GM12878 (cell line): Measurements from ENCODE around the gene C17orf113. TPM values are rescaled to one million over a fixed set of nuclear protein-coding genes. Genes with fewer than 3 reads are reported as not detected.

Experiments
- ATAC-seq: fragments of 200-7000 bp; cut with Tn5 transposase; 3 replicates; pipeline ENCODE4 v1.9.1; 2020; ENCODE audit warnings: mild to moderate bottlenecking, moderate library complexity
- BruUV-seq: library from RNA; stranded (reverse); fragments of 400-500 nt; replicated peaks from 2 replicates; lab custom pipeline; 2021; lab: Mats Ljungman, UMichigan
- CTCF ChIA-PET: fragments of 300-600 bp; sonication (Branson Sonifier 250); formaldehyde crosslinking; extraction: SDS; loops from one replicate; lab custom pipeline; 2021; ENCODE audit warnings: inconsistent platforms; lab: Yijun Ruan, JAX
- POLR2A ChIA-PET: fragments of 350-600 bp; formaldehyde crosslinking; extraction: SDS; loops from one replicate; lab custom pipeline; 2021; ENCODE audit warnings: inconsistent platforms; lab: Charles Lee
- RAD21 ChIA-PET: fragments of 300-600 bp; sonication (Branson Sonifier 250); formaldehyde crosslinking; loops from one replicate; lab custom pipeline; 2023; ENCODE audit warnings: antibody characterized with exemption; ENCODE audit not compliant: unreplicated experiment; lab: Charles Lee
- SMC1A ChIA-PET: fragments of 300-600 bp; sonication (Branson Sonifier 250); formaldehyde crosslinking; loops from one replicate; lab custom pipeline; 2023; ENCODE audit not compliant: unreplicated experiment, uncharacterized antibody; lab: Charles Lee
- DNase-seq: peaks from one replicate; pipeline ENCODE4 v3.0.0-alpha.2; 2011; ENCODE audit warnings: low read depth, low spot score
- FAIRE-seq: peaks from 3 replicates; lab custom pipeline; 2011; peaks lifted over from hg19 to GRCh38; lab: Jason Lieb, UNC
- H2AFZ ChIP-seq: 2 replicates; pipeline ENCODE4 v1.6.0; 2011; ENCODE audit warnings: low read depth, low read length, control low read depth; ENCODE audit not compliant: control insufficient read depth
- H3K27ac ChIP-seq: 2 replicates; pipeline ENCODE4 v1.5.1; 2011; ENCODE audit warnings: control low read depth; ENCODE audit not compliant: control insufficient read depth, insufficient read depth
- H3K27me3 ChIP-seq, 2 experiments: replicated peaks in 1 of 2; 2 replicates each; pipeline versions ENCODE4 v1.6.0 to v1.6.1; 2011; ENCODE audit warnings: low read length in 1 of 2; ENCODE audit not compliant: control insufficient read depth in 2 of 2, insufficient read depth in 2 of 2
- H3K36me3 ChIP-seq, 2 experiments: 2 replicates each; pipeline ENCODE4 v1.5.1; 2011; ENCODE audit warnings: low read length in 1 of 2; ENCODE audit not compliant: control insufficient read depth in 2 of 2, insufficient read depth in 2 of 2
- H3K4me1 ChIP-seq: 2 replicates; pipeline ENCODE4 v1.6.1; 2011; ENCODE audit warnings: mild to moderate bottlenecking, low read length, moderate library complexity, mixed read lengths; ENCODE audit not compliant: control insufficient read depth, insufficient read depth
- H3K4me2 ChIP-seq: 2 replicates; pipeline ENCODE4 v1.6.0; 2011; ENCODE audit warnings: control low read depth; ENCODE audit not compliant: control insufficient read depth, insufficient read depth
- H3K4me3 ChIP-seq: fragments of 200-600 bp; sonication (generic); 2 replicates; pipeline ENCODE4 v1.5.1; 2016
- H3K79me2 ChIP-seq: 2 replicates; pipeline ENCODE4 v1.6.0; 2011; ENCODE audit warnings: low read length; ENCODE audit not compliant: control insufficient read depth, insufficient read depth
- H3K9ac ChIP-seq: 2 replicates; pipeline ENCODE4 v1.8.0; 2011; ENCODE audit warnings: low read length, control low read depth, mixed read lengths; ENCODE audit not compliant: control insufficient read depth, insufficient read depth
- H3K9me3 ChIP-seq: replicated peaks from 3 replicates; pipeline ENCODE4 v1.5.1; 2011; ENCODE audit warnings: mild to moderate bottlenecking, low read length; ENCODE audit not compliant: control insufficient read depth, insufficient read depth
- H4K20me1 ChIP-seq: 2 replicates; pipeline ENCODE4 v1.6.0; 2011; ENCODE audit not compliant: control insufficient read depth, insufficient read depth
- CUX1 ChIP-seq: IDR thresholded peaks from 2 replicates; pipeline ENCODE4 v1.6.1; 2012; ENCODE audit warnings: improper control_type of control experiment, low read depth, low read length; ENCODE audit not compliant: insufficient replicate concordance
- EGR1 ChIP-seq, 2 experiments: IDR thresholded peaks; 1 replicate in 1 of 2; 2 replicates in 1 of 2; pipeline ENCODE4 v1.6.1; 2011 to 2012; ENCODE audit warnings: low read depth in 2 of 2, low read length in 2 of 2, borderline replicate concordance in 1 of 2, mild to moderate bottlenecking in 1 of 2, moderate library complexity in 1 of 2
- ETV6 ChIP-seq, 2 experiments: fragments of 450-650 bp in 1 of 2; IDR thresholded peaks in 1 of 2; conservative IDR thresholded peaks in 1 of 2; 2 replicates each; pipeline ENCODE4 v1.6.1; 2014; ENCODE audit warnings: antibody characterized with exemption in 1 of 2, borderline replicate concordance in 1 of 2, low read depth in 1 of 2, mild to moderate bottlenecking in 1 of 2, moderate library complexity in 1 of 2
- FOXM1 ChIP-seq: IDR thresholded peaks from 2 replicates; pipeline ENCODE4 v1.6.1; 2012; ENCODE audit warnings: low read depth, mild to moderate bottlenecking, inconsistent platforms, low read length, moderate library complexity
- MYC ChIP-seq: IDR thresholded peaks from 2 replicates; pipeline ENCODE4 v1.6.1; 2011; ENCODE audit warnings: mild to moderate bottlenecking, low read length, moderate library complexity, inconsistent platforms; ENCODE audit not compliant: insufficient read depth, insufficient replicate concordance, insufficient read length, severe bottlenecking
- PAX5 ChIP-seq: IDR thresholded peaks from 2 replicates; pipeline ENCODE4 v1.6.1; 2011; ENCODE audit warnings: low read depth, low read length, borderline replicate concordance
- ZZZ3 ChIP-seq: IDR thresholded peaks from 2 replicates; pipeline ENCODE4 v1.6.1; 2011; ENCODE audit warnings: low read depth; ENCODE audit not compliant: control insufficient read depth, insufficient read length
- WGBS: methylation state at CpG from one replicate; pipeline ENCODE4 v1.1.6; 2016; ENCODE audit warnings: low lambda C conversion rate; ENCODE audit not compliant: insufficient replicate concordance, insufficient coverage; ENCODE audit errors: missing lambda C conversion rate; 5-methylcytosine and 5-hydroxymethylcytosine counted together
- in situ Hi-C: fragments of 300-500 bp; cut with MboI; formaldehyde crosslinking; loops from 9 replicates; pipeline ENCODE4 v1.14.3; 2018; ENCODE audit warnings: mixed read lengths
- intact Hi-C: fragments of 100-400 bp; cut with micrococcal nuclease; formaldehyde crosslinking; loops from one replicate; pipeline ENCODE4 v1.14.2; 2022; ENCODE audit not compliant: unreplicated experiment
- polyA plus RNA-seq, 11 experiments: library from polyadenylated mRNA; depleted of rRNA in 4 of 11; unstranded in 6 of 11; stranded (reverse) in 5 of 11; fragments of >200 nt; fragmentation: Nextera tagmentation in 4 of 11; fragmentation: Illumina TruSeq in 1 of 11; extraction: Ambion mirVana in 4 of 11; extraction: Trizol in 1 of 11; gene quantifications; 1 replicate in 1 of 11; 2 replicates in 10 of 11; pipeline versions ENCODE4 v1.2.1 to v1.2.3, GENCODE V29; 2011 to 2016; ENCODE audit warnings: inconsistent platforms in 2 of 11, missing spikeins in 2 of 11, low read depth in 1 of 11
- total RNA-seq, 4 experiments: library from RNA; depleted of rRNA in 3 of 4; stranded (reverse); fragments of >200 nt in 3 of 4; fragmentation: Illumina TruSeq in 1 of 4; extraction: Trizol in 1 of 4; gene quantifications; 2 replicates each; pipeline versions ENCODE4 v1.2.1 to v1.2.3, GENCODE V29; 2013 to 2021
- TF ChIP-seq, protein P1 (sequence below): fragments of 450-650 bp; IDR thresholded peaks from 2 replicates; pipeline ENCODE4 v1.6.1; 2017; ENCODE audit warnings: antibody characterized with exemption, mild to moderate bottlenecking, moderate library complexity

The C17orf113 gene
- total and polyA plus RNA-seq, 10 of the 15 experiments (the other 5 are each of a cell fraction or from before 2014, with no cell fraction given): 0.03 to 0.17 (median 0.08) TPM; not detected in 3

DNA sequence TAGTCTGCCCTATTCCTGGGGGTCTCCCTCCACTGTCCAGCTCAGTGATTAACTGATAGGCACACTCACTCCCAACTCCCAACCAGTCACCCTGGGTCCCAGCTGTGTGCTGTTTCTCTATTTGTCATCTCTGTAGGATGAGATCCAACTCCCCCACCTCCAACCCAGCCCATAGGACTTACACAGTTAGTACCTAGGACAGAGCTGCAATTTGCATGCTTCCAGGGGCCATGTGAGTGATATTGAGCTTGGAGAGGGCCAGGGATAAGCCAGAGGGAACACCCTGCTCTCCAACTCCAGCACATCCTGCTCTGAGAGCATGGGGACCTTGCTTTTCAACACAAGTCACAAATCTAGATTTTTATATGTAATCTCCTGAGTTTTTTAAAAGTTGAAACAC is 8.8 kb downstream of the C17orf113 start (continued):
- TF ChIP-seq, protein P1, sequence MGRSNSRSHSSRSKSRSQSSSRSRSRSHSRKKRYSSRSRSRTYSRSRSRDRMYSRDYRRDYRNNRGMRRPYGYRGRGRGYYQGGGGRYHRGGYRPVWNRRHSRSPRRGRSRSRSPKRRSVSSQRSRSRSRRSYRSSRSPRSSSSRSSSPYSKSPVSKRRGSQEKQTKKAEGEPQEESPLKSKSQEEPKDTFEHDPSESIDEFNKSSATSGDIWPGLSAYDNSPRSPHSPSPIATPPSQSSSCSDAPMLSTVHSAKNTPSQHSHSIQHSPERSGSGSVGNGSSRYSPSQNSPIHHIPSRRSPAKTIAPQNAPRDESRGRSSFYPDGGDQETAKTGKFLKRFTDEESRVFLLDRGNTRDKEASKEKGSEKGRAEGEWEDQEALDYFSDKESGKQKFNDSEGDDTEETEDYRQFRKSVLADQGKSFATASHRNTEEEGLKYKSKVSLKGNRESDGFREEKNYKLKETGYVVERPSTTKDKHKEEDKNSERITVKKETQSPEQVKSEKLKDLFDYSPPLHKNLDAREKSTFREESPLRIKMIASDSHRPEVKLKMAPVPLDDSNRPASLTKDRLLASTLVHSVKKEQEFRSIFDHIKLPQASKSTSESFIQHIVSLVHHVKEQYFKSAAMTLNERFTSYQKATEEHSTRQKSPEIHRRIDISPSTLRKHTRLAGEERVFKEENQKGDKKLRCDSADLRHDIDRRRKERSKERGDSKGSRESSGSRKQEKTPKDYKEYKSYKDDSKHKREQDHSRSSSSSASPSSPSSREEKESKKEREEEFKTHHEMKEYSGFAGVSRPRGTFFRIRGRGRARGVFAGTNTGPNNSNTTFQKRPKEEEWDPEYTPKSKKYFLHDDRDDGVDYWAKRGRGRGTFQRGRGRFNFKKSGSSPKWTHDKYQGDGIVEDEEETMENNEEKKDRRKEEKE: no peak
- TF ChIP-seq ZZZ3: no peak

DNA sequence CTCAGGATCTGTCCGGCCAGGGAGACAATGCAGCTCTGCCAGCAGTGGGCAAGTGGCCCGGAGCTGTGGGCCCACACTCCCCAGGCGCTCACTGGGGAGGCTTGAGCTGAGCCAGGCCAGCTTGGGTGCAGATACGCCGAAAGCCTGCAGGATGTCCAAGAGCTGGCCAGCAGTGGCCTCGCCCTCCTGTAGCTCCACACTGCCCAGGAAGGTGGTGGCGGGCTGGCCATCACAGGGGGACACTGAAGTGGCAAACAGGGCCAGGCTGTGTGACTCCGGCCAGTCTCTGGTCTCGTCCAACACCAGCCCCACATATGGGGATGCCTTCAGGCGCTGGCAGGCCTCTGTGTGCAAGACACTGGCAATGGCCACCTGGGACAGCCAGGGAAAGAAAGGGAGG is 9.6 kb downstream of the C17orf113 start:
- SMC1A ChIA-PET: interaction anchor here (1.2 kb wide), 1 partner anchor 21 kb away, joined by 3 read pairs; the partner anchor contains the start of gene NKIRAS2
- Histone ChIP-seq H3K9ac (no peak overlapping the region), H3K9me3 (no peaks in the 10 kb centered on the region), H3K4me2 (no peak overlapping the region), H2AFZ (no peak overlapping the region), H3K27ac (no peak overlapping the region), H3K4me1 (peaks cover 8% of the 10 kb centered on the region; the same call in 1 of the 2 replicates), H3K27me3 (no peaks in the 10 kb centered on the region), H4K20me1 (no peaks in the 10 kb centered on the region), H3K79me2 (no peaks in the 10 kb centered on the region), H3K36me3 (no peaks in the 10 kb centered on the region), H3K4me3 (no peak overlapping the region)
- no TSS peak for BruUV-seq
- intact Hi-C loops (no loop called here), in situ Hi-C loops (no loop called here)
- ATAC-seq (no peak), DNase-seq (no peak), FAIRE-seq (no peak)
- RAD21 ChIA-PET: interaction anchor here (1.4 kb wide), 1 partner anchor 111 kb away, joined by 4 read pairs; the partner anchor contains the start of gene ODAD4
- POLR2A ChIA-PET: interaction anchor here (0.5 to 1.3 kb wide), 3 partner anchors 33 to 616 kb away, joined by 3 to 4 read pairs (median 3); no protein-coding TSS in a partner anchor
- CTCF ChIA-PET: interaction anchor here (0.6 to 1.4 kb wide), 5 partner anchors 9 to 75 kb away, joined by 3 to 6 read pairs (median 3); no protein-coding TSS in a partner anchor
- WGBS: 72% methylated on average over 10 of the region's 10 CpGs
- TF ChIP-seq EGR1 (IDR thresholded peaks at IDR 0.05; ENCODE audit: borderline replicate concordance in 1 of 2, low read depth in 2 of 2, low read length in 2 of 2) (no peak), PAX5 (no peak), ETV6 (conservative IDR thresholded peaks at IDR 0.05 in 1 of 2, IDR thresholded peaks at IDR 0.05 in 1 of 2; ENCODE audit: borderline replicate concordance in 1 of 2, low read depth in 1 of 2) (no peak), MYC (no peak), CUX1 (no peak), FOXM1 (no peak)
